Naive thymus-derived CD4-positive, alpha-beta T cell (primary cell): Measurements from ENCODE around the gene NFIC. TPM values are rescaled to one million over a fixed set of nuclear protein-coding genes. Genes with fewer than 3 reads are reported as not detected.
"Not testable (repeated sequence)": the region's sequence is repeated elsewhere in the genome, so short reads cannot be mapped to it uniquely, and the experiment has no call there.

Experiments
- ATAC-seq: fragments of 150-1000 bp; cut with Tn5 transposase; 2 replicates; pipeline ENCODE4 v1.10.0; 2021; ENCODE audit warnings: mild to moderate bottlenecking, moderate library complexity
- CTCF ChIA-PET: fragments of 350-600 bp; sonication (Branson Sonifier 250); formaldehyde crosslinking; loops from one replicate; lab custom pipeline; 2021; ENCODE audit warnings: antibody characterized with exemption; lab: Charles Lee
- POLR2A ChIA-PET: fragments of 350-600 bp; sonication (Branson Sonifier 250); formaldehyde crosslinking; loops from one replicate; lab custom pipeline; 2021; ENCODE audit warnings: antibody characterized with exemption, inconsistent platforms; lab: Charles Lee
- DNase-seq, 9 donors: peaks; one replicate each; pipeline versions ENCODE4 v3.0.0 to v3.0.0-alpha.2; 2020 to 2022; ENCODE audit warnings: mixed read lengths in 1 of 9
- H3K27ac ChIP-seq: one replicate; pipeline ENCODE4 v1.7.0; 2013; ENCODE audit warnings: mild to moderate bottlenecking, low read depth, low read length, moderate library complexity
- H3K27me3 ChIP-seq, 2 donors: one replicate each; pipeline ENCODE4 v1.7.0; 2013; ENCODE audit warnings: low read length in 2 of 2, mild to moderate bottlenecking in 2 of 2, moderate library complexity in 2 of 2; ENCODE audit not compliant: control insufficient read depth in 2 of 2, insufficient read depth in 2 of 2
- H3K36me3 ChIP-seq, 3 experiments: 1 replicate in 2 of 3; 2 replicates in 1 of 3; pipeline ENCODE4 v1.7.0; 2013; ENCODE audit warnings: low read length in 3 of 3, mild to moderate bottlenecking in 3 of 3, moderate library complexity in 1 of 3; ENCODE audit not compliant: insufficient read depth in 3 of 3, control insufficient read depth in 2 of 3
- H3K4me1 ChIP-seq, 2 donors: one replicate each; pipeline ENCODE4 v1.7.0; 2013; ENCODE audit warnings: low read length in 2 of 2, mild to moderate bottlenecking in 2 of 2, moderate library complexity in 1 of 2; ENCODE audit not compliant: control insufficient read depth in 2 of 2, insufficient read depth in 2 of 2
- H3K4me3 ChIP-seq: 2 replicates; pipeline ENCODE4 v1.7.0; 2013; ENCODE audit warnings: mild to moderate bottlenecking, low read length
- H3K9me3 ChIP-seq, 3 experiments: 1 replicate in 2 of 3; 2 replicates in 1 of 3; pipeline ENCODE4 v1.7.0; 2013; ENCODE audit warnings: low read length in 3 of 3; ENCODE audit not compliant: control insufficient read depth in 2 of 3
- H3K27ac Mint-ChIP-seq, 9 donors: one replicate each; pipeline ENCODE4 v1.8.0; 2020 to 2022; ENCODE audit warnings: mixed read lengths in 9 of 9, mild to moderate bottlenecking in 8 of 9, moderate library complexity in 5 of 9, inconsistent platforms in 2 of 9
- H3K27me3 Mint-ChIP-seq, 5 donors: one replicate each; pipeline ENCODE4 v1.8.0; 2021 to 2022; ENCODE audit warnings: mixed read lengths in 5 of 5, mild to moderate bottlenecking in 1 of 5
- H3K36me3 Mint-ChIP-seq, 5 donors: one replicate each; pipeline ENCODE4 v1.8.0; 2020 to 2022; ENCODE audit warnings: mixed read lengths in 5 of 5, mild to moderate bottlenecking in 3 of 5, inconsistent platforms in 1 of 5
- H3K4me1 Mint-ChIP-seq, 7 donors: one replicate each; pipeline ENCODE4 v1.8.0; 2020 to 2022; ENCODE audit warnings: mixed read lengths in 7 of 7, mild to moderate bottlenecking in 3 of 7, inconsistent platforms in 1 of 7
- H3K4me3 Mint-ChIP-seq, 10 donors: one replicate each; pipeline ENCODE4 v1.8.0; 2020 to 2022; ENCODE audit warnings: mild to moderate bottlenecking in 10 of 10, mixed read lengths in 10 of 10, moderate library complexity in 6 of 10, inconsistent platforms in 2 of 10
- H3K9me3 Mint-ChIP-seq, 11 donors: one replicate each; pipeline ENCODE4 v1.8.0; 2020 to 2022; ENCODE audit warnings: mixed read lengths in 11 of 11, mild to moderate bottlenecking in 4 of 11, inconsistent platforms in 1 of 11, moderate library complexity in 1 of 11
- intact Hi-C, 2 donors: fragments of 100-400 bp; cut with micrococcal nuclease; formaldehyde crosslinking; loops; one replicate each; pipeline ENCODE4 v1.15.1; 2023
- polyA plus RNA-seq, 2 donors: library from polyadenylated mRNA; unstranded; fragments of 300-500 nt; fragmentation: Illumina TruSeq; gene quantifications; one replicate each; pipeline ENCODE4 v1.2.3, GENCODE V29; 2021
- total RNA-seq, 6 experiments: library from RNA in 5 of 6; stranded (reverse) in 5 of 6; gene quantifications; 1 replicate in 5 of 6; 2 replicates in 1 of 6; pipeline ENCODE4 v1.2.3 and lab custom pipeline; 2021 to 2026

The NFIC gene
- total and polyA plus RNA-seq, 7 experiments from 2014 or later = 12.2 to 35.2 (median 31.1) TPM

DNA sequence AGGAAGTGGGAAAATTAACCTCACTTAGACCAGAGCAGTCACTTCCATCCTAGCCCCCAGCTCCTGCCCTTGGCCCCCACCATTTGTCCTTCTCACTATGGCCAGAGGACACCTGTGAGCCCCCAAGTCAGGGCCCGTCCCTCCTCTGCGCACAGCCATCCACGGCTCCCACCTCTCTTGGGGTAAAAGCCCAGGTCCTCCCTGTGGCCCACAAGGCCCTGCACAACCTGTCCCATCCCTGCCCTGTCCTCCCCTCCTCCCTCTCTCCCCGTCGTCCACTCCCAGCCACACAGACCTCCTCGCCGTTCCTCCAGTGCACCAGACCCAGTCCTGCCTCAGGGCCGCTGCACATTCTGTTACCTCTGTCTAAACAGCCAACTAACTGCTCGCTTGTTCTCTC is 60.0 kb downstream of the NFIC start:
- H3K27ac ChIP-seq = no peak overlapping the region
- Mint-ChIP-seq H3K9me3 (peaks cover 0 to 3% (median 0%) of the 10 kb centered on the region in 11 donors), H3K4me1 (peaks cover 0 to 4% (median 0%) of the 10 kb centered on the region in 7 donors), H3K4me3 (no peak overlapping the region), H3K27me3 (no peaks in the 10 kb centered on the region), H3K27ac (no peak overlapping the region), H3K36me3 (peaks cover 0 to 14% (median 4%) of the 10 kb centered on the region in 5 donors)
- peaks cover 0 to 18% (median 0%) of the 10 kb centered on the region in 3 experiments for H3K36me3 ChIP-seq
- H3K27me3 ChIP-seq = no peaks in the 10 kb centered on the region
- DNase-seq (no peak), ATAC-seq (no peak)
- ChIA-PET CTCF (no interaction called here), POLR2A (no interaction called here)
- H3K9me3 ChIP-seq = no peaks in the 10 kb centered on the region
- H3K4me3 ChIP-seq = no peak overlapping the region
- no peaks in the 10 kb centered on the region for H3K4me1 ChIP-seq
- intact Hi-C loops = no loop called here

- not testable (repeated sequence) for DNase-seq, H3K4me3 Mint-ChIP-seq, H3K27me3 Mint-ChIP-seq, ATAC-seq, H3K27ac Mint-ChIP-seq, H3K4me1 ChIP-seq, H3K27ac ChIP-seq, H3K9me3 ChIP-seq, H3K9me3 Mint-ChIP-seq, H3K27me3 ChIP-seq, H3K4me3 ChIP-seq
- ChIA-PET CTCF (interaction anchor here (0.7 to 2.6 kb wide), 10 partner anchors 8 to 104 kb away, joined by 3 to 24 read pairs (median 5); no protein-coding TSS in a partner anchor), POLR2A (interaction anchor here (1.0 to 1.1 kb wide), 2 partner anchors 92 to 103 kb away, joined by 3 to 6 read pairs; no protein-coding TSS in a partner anchor)
- intact Hi-C loops = loop anchor here in 1 of 2 donors (10.0 kb wide), 2 partner anchors 476 to 646 kb away; partner anchors contain the start of genes SGTA and THOP1
- Mint-ChIP-seq H3K4me1 (peaks cover 7 to 16% (median 10%) of the 10 kb centered on the region in 7 donors), H3K36me3 (peaks cover 0 to 19% (median 5%) of the 10 kb centered on the region in 5 donors)
- H3K36me3 ChIP-seq = peaks cover 0 to 12% (median 0%) of the 10 kb centered on the region in 3 experiments
Measured at GRCh38 chr19:3430366-3430680, 63.9 kb downstream of the NFIC start.

GRCh38 chr19:3431760-3432397 is 65.5 kb downstream of the NFIC start:
- Mint-ChIP-seq H3K27ac (peak overlapping the region in 2 of 9 donors; percentile 36 to 52), H3K4me3 (no peak overlapping the region), H3K27me3 (no peaks in the 10 kb centered on the region), H3K4me1 (peaks cover 7 to 20% (median 15%) of the 10 kb centered on the region in 7 donors), H3K36me3 (peaks cover 0 to 11% (median 5%) of the 10 kb centered on the region in 5 donors), H3K9me3 (peaks cover 0 to 4% (median 0%) of the 10 kb centered on the region in 11 donors)
- no peaks in the 10 kb centered on the region for H3K9me3 ChIP-seq
- H3K4me1 ChIP-seq = peaks cover 9 to 11% of the 10 kb centered on the region in 2 donors
- ATAC-seq = no peak
- intact Hi-C loops = loop anchor here in 1 of 2 donors (10.0 kb wide), 2 partner anchors 477 to 647 kb away; partner anchors contain the start of genes SGTA and THOP1
- POLR2A ChIA-PET = interaction anchor here (0.5 kb wide), 1 partner anchor 576 kb away, joined by 3 read pairs; the partner anchor contains the start of gene PIAS4
- no peaks in the 10 kb centered on the region for H3K27me3 ChIP-seq
- no peak overlapping the region for H3K27ac ChIP-seq
- no peak overlapping the region for H3K4me3 ChIP-seq
- CTCF ChIA-PET = interaction anchor here (0.9 to 1.6 kb wide), 4 partner anchors 22 to 110 kb away, joined by 3 to 6 read pairs (median 5); no protein-coding TSS in a partner anchor
- DNase-seq = no peak
- H3K36me3 ChIP-seq = peaks cover 0 to 4% (median 0%) of the 10 kb centered on the region in 3 experiments

- H3K4me3 ChIP-seq = no peak overlapping the region
- CTCF ChIA-PET = interaction anchor here (0.7 kb wide), 1 partner anchor 108 kb away, joined by 3 read pairs; no protein-coding TSS in a partner anchor
- no peak for ATAC-seq
Measured at GRCh38 chr19:3433313-3433712, 66.9 kb downstream of the NFIC start.

GRCh38 chr19:3433805-3434540 is 67.6 kb downstream of the NFIC start:
- Histone ChIP-seq H3K36me3 (peaks cover 0 to 4% (median 0%) of the 10 kb centered on the region in 3 experiments), H3K4me1 (peaks cover 9 to 11% of the 10 kb centered on the region in 2 donors), H3K4me3 (no peak overlapping the region), H3K9me3 (no peaks in the 10 kb centered on the region), H3K27ac (peak overlapping the region; percentile 86), H3K27me3 (no peaks in the 10 kb centered on the region)
- no peak for DNase-seq
- ChIA-PET CTCF (no interaction called here), POLR2A (interaction anchor here (0.6 to 0.9 kb wide), 4 partner anchors 71 to 388 kb away, joined by 3 read pairs; no protein-coding TSS in a partner anchor)
- Mint-ChIP-seq H3K36me3 (peaks cover 0 to 10% (median 0%) of the 10 kb centered on the region in 5 donors), H3K27ac (peak overlapping the region; percentile 95 to 99 (median 98)), H3K9me3 (peaks cover 0 to 3% (median 0%) of the 10 kb centered on the region in 11 donors), H3K27me3 (no peaks in the 10 kb centered on the region), H3K4me1 (peaks cover 7 to 18% (median 14%) of the 10 kb centered on the region in 7 donors), H3K4me3 (peak overlapping the region; percentile 87 to 100 (median 96))
- no peak for ATAC-seq
- intact Hi-C loops = loop anchor here in 1 of 2 donors (1.0 to 10.0 kb wide), 4 partner anchors 73 to 649 kb away; partner anchors contain the start of genes SGTA and THOP1

More at GRCh38 chr19:3433313-3433712, 66.9 kb downstream of the NFIC start:
- Histone ChIP-seq H3K4me1 (peaks cover 9 to 11% of the 10 kb centered on the region in 2 donors), H3K36me3 (no peaks in the 10 kb centered on the region), H3K27me3 (no peaks in the 10 kb centered on the region), H3K27ac (no peak overlapping the region), H3K9me3 (no peaks in the 10 kb centered on the region)
- peak overlapping the region in 1 of 9 donors; percentile 29 for H3K27ac Mint-ChIP-seq
- no peaks in the 10 kb centered on the region for H3K27me3 Mint-ChIP-seq
- H3K36me3 Mint-ChIP-seq = peaks cover 0 to 10% (median 0%) of the 10 kb centered on the region in 5 donors
- H3K4me3 Mint-ChIP-seq = no peak overlapping the region
- POLR2A ChIA-PET = no interaction called here
- no peak for DNase-seq
- peaks cover 0 to 3% (median 0%) of the 10 kb centered on the region in 11 donors for H3K9me3 Mint-ChIP-seq
- intact Hi-C loops = loop anchor here in 1 of 2 donors (10.0 kb wide), 2 partner anchors 479 to 649 kb away; partner anchors contain the start of genes SGTA and THOP1
- H3K4me1 Mint-ChIP-seq = peaks cover 7 to 18% (median 14%) of the 10 kb centered on the region in 7 donors
